T-helper 1 cell treated with Interleukin-12 subunit alpha and Interleukin-12 subunit beta and Interleukin-4 antibody, amounts not matched to agents 30 ng/mL and 1 ng/mL, for 36 hours (primary cell): ENCODE data around the gene KCNQ1. TPM values are rescaled to one million over a fixed set of nuclear protein-coding genes. Genes with fewer than 3 reads are reported as not detected.

Experiments
- intact Hi-C: fragments of 100-400 bp; cut with micrococcal nuclease; formaldehyde crosslinking; loops from one replicate; pipeline ENCODE4 v1.15.1; 2024
- total RNA-seq: library from RNA; stranded (reverse); gene quantifications from 2 replicates; pipeline ENCODE4 v1.2.3, GENCODE V29; 2022

KCNQ1 gene
- total RNA-seq, 1 donor from 2014 or later = 16.9 TPM

DNA sequence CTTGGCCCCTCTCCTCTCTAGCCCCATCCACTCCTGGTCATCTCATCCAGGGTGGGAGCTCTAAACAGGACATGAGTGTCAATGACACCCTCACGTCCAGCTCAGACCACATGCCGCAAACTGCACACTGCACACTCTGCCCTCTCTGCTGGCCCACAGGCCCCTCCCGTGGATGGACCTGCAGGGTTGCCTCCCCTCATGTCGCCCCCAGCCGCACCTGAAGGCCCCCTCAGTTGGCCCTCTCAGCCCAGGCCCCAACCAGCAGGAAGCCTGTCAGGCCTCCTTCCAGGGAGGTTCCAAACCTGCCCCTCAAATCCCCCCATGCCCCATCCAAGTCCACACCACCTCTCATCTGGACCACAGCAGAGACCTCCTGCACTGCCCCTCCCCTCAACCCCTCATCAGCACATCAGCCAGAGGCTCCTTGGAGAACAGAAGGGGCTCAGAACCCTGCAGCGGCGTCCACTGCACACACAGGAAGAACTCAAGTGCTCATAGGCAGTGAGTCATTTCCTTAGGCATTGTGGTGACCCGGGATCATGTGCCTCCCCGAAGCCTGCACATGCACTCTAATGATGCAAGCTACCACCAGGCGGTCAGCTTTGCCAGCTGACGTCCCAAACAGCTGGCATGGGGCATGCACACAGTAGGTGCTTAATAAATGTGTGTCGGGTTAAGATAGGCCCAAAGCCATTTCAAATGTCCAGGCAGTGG lies 453.7 kb downstream of the KCNQ1 start:
- intact Hi-C loops = loop anchor here (1.0 kb wide), 2 partner anchors 94 to 498 kb away; partner anchors contain the start of genes NAP1L4 and TSSC4

Other genes with a start within 250 kb of the KCNQ1 start
- 0.24 TPM in 1 of 2 replicates, not detected in the other for gene ASCL2, start 174.4 kb upstream of the KCNQ1 start, total RNA-seq
- 20.4 and 21.2 TPM in 2 replicates for gene C11orf21, start 143.1 kb upstream of the KCNQ1 start, total RNA-seq
- gene TSPAN32, start 143.0 kb upstream of the KCNQ1 start, total RNA-seq = 21.6 and 23.1 TPM in 2 replicates
- 184 and 189 TPM in 2 replicates for gene CD81, start 67.7 kb upstream of the KCNQ1 start, total RNA-seq
- gene TSSC4, start 44.3 kb upstream of the KCNQ1 start, total RNA-seq = 51.6 and 55.3 TPM in 2 replicates
- not detected in 2 replicates for gene TRPM5, start 494 bp upstream of the KCNQ1 start, total RNA-seq